ENCODE measurements around the gene PRKN. TPM values are rescaled to one million over a fixed set of nuclear protein-coding genes. Genes with fewer than 3 reads are reported as not detected.

The PRKN gene
- total and polyA plus RNA-seq, 2 experiments from 2014 or later = 0.10 to 0.84 TPM

- H4K20me1 ChIP-seq (replicated peaks; ENCODE audit: insufficient read depth) = no peaks in the 10 kb centered on the region
- ATAC-seq = no peak
Observed at GRCh38 chr6:161608771-161609170, 1118.8 kb downstream of the PRKN start.

More at GRCh38 chr6:161608771-161609170, 1118.8 kb downstream of the PRKN start:
- TF ChIP-seq STAT1 (IDR thresholded peaks at IDR 0.05; ENCODE audit: unreplicated experiment) = no peak
- TF ChIP-seq JUNB (IDR thresholded peaks at IDR 0.05; ENCODE audit: unreplicated experiment) = no peak
- no peak for TF ChIP-seq NANOG (IDR thresholded peaks at IDR 0.05; ENCODE audit: borderline replicate concordance)
- no peak for TF ChIP-seq EZH2phosphoT487 (IDR thresholded peaks at IDR 0.05; ENCODE audit: unreplicated experiment)
- TF ChIP-seq ZNF331 (CRISPR knock-in tag; IDR thresholded peaks at IDR 0.05; ENCODE audit: low read depth) = no peak
- no peak for TF ChIP-seq POLR2AphosphoS5 (IDR thresholded peaks at IDR 0.05; ENCODE audit: low read depth)
- TF ChIP-seq ZNF462 (CRISPR knock-in tag; IDR thresholded peaks at IDR 0.05) = no peak
- no peak for TF ChIP-seq REST (IDR thresholded peaks at IDR 0.05; ENCODE audit: unreplicated experiment)
- H3K4me2 ChIP-seq = no peak overlapping the region
- no peaks in the 10 kb centered on the region for H3F3A ChIP-seq (replicated peaks; ENCODE audit: low read depth)
- no peaks in the 10 kb centered on the region for H3K79me2 ChIP-seq (replicated peaks; ENCODE audit: insufficient read depth)
- H3K9me3 Mint-ChIP-seq = peaks cover 7% of the 10 kb centered on the region; the same call in 2 of the 3 replicates
- H3K27ac Mint-ChIP-seq = no peak overlapping the region
- no peak overlapping the region for H2AFZ ChIP-seq
- H3K27me3 ChIP-seq (ENCODE audit: insufficient read depth) = no peaks in the 10 kb centered on the region
- H3K4me3 Mint-ChIP-seq = no peak overlapping the region
- no peak overlapping the region for H3K27ac ChIP-seq (ENCODE audit: low read depth)
- 0 out of 2 replicates have a peak, but pooled peaks cover 3% of the 10 kb centered on the region for H3K9me2 ChIP-seq (ENCODE audit: insufficient read depth)
- H3K36me3 Mint-ChIP-seq (ENCODE audit: low read depth) = no peaks in the 10 kb centered on the region; the same call in 2 of the 3 replicates
- no peaks in the 10 kb centered on the region for H3K4me1 ChIP-seq (ENCODE audit: insufficient read depth)
- H3K4me3 ChIP-seq = no peak overlapping the region
- peaks cover 1% of the 10 kb centered on the region for H3K27me3 Mint-ChIP-seq (ENCODE audit: insufficient read depth, low read depth, poor library complexity)
- no peaks in the 10 kb centered on the region for H3K4me1 Mint-ChIP-seq
- DNase-seq (ENCODE audit: low spot score) = no peak
- no peaks in the 10 kb centered on the region for H3K36me3 ChIP-seq (ENCODE audit: insufficient read depth)

Data from GM23338 (cell line).